HCT116 (cell line): ENCODE data around the gene RAB25. TPM values are rescaled to one million over a fixed set of nuclear protein-coding genes. Genes with fewer than 3 reads are reported as not detected.

ENCODE experiments used
- ATAC-seq: fragments of 200-7000 bp; cut with Tn5 transposase; 2 replicates; pipeline ENCODE4 v1.9.1; 2020; ENCODE audit warnings: mild to moderate bottlenecking, moderate library complexity
- BruUV-seq: library from RNA; stranded (reverse); fragments of 400-500 nt; replicated peaks from 2 replicates; lab custom pipeline; 2021; lab: Mats Ljungman, UMichigan
- CTCF ChIA-PET: fragments of 300-600 bp; sonication (Branson Sonifier 250); formaldehyde crosslinking; loops from one replicate; lab custom pipeline; 2021; ENCODE audit warnings: antibody characterized with exemption; lab: Charles Lee
- POLR2A ChIA-PET: fragments of 300-600, 350-600 bp; sonication (Branson Sonifier 250); formaldehyde crosslinking; loops from one replicate; lab custom pipeline; 2021; ENCODE audit warnings: antibody characterized with exemption; lab: Charles Lee
- RAD21 ChIA-PET, 2 experiments: fragments of 300-600 bp; sonication (Branson Sonifier 250); formaldehyde crosslinking; loops; one replicate each; lab custom pipeline; 2023; ENCODE audit warnings: low total read pairs in 2 of 2; ENCODE audit not compliant: uncharacterized antibody in 2 of 2, unreplicated experiment in 2 of 2, low non-redundant PET in 1 of 2; lab: Charles Lee
- DNase-seq: peaks from one replicate; pipeline ENCODE4 v3.0.0-alpha.2; 2010; ENCODE audit warnings: low read depth, low spot score
- H2AFZ ChIP-seq: fragments of 200-600 bp; shearing (Covaris generic), sonication (generic); 2 replicates; pipeline ENCODE4 v1.6.1; 2017; ENCODE audit warnings: low read depth, mixed run types, mixed read lengths, antibody characterized with exemption, low read length; ENCODE audit not compliant: poor library complexity, severe bottlenecking
- H3K27ac ChIP-seq: 2 replicates; pipeline ENCODE4 v1.5.1; 2012; ENCODE audit warnings: low read depth, low read length
- H3K27me3 ChIP-seq: fragments of 200-600 bp; sonication (generic); 2 replicates; pipeline ENCODE4 v1.6.1; 2016; ENCODE audit warnings: mixed run types, low read length, mixed read lengths; ENCODE audit not compliant: insufficient read depth
- H3K36me3 ChIP-seq, 2 experiments: fragments of 200-500 bp in 1 of 2; fragments of 200-600 bp in 1 of 2; sonication (Bioruptor generic) in 1 of 2; sonication (generic) in 1 of 2; 2 replicates each; pipeline versions ENCODE4 v1.5.1 to v1.6.1; 2014 to 2016; ENCODE audit warnings: low read length in 2 of 2, inconsistent platforms in 1 of 2, mixed read lengths in 1 of 2, mixed run types in 1 of 2; ENCODE audit not compliant: insufficient read depth in 2 of 2, control insufficient read depth in 1 of 2
- H3K4me1 ChIP-seq, 2 experiments: fragments of 200-600 bp in 1 of 2; sonication (generic) in 1 of 2; 2 replicates each; pipeline versions ENCODE4 v1.5.1 to v1.6.1; 2012 to 2017; ENCODE audit warnings: low read length in 2 of 2, inconsistent platforms in 1 of 2, mild to moderate bottlenecking in 1 of 2, mixed read lengths in 1 of 2, mixed run types in 1 of 2, moderate library complexity in 1 of 2; ENCODE audit not compliant: insufficient read depth in 2 of 2, control insufficient read depth in 1 of 2
- H3K4me2 ChIP-seq: fragments of 200-600 bp; sonication (generic); 2 replicates; pipeline ENCODE4 v1.6.1; 2017; ENCODE audit warnings: mixed run types, low read length, mixed read lengths
- H3K4me3 ChIP-seq, 2 experiments: fragments of 200-600 bp in 1 of 2; sonication (generic) in 1 of 2; replicated peaks in 1 of 2; 2 replicates each; pipeline ENCODE4 v1.5.1; 2011 to 2016; ENCODE audit warnings: low read length in 2 of 2, control low read depth in 1 of 2, low read depth in 1 of 2, mild to moderate bottlenecking in 1 of 2, mixed read lengths in 1 of 2, mixed run types in 1 of 2
- H3K79me2 ChIP-seq: fragments of 200-600 bp; sonication (generic); 2 replicates; pipeline ENCODE4 v1.6.1; 2017; ENCODE audit warnings: mild to moderate bottlenecking, mixed run types, low read length, moderate library complexity, mixed read lengths; ENCODE audit not compliant: insufficient read depth
- H3K9ac ChIP-seq: fragments of 200-600 bp; sonication (generic); 2 replicates; pipeline ENCODE4 v1.6.1; 2016; ENCODE audit warnings: low read length, mixed read lengths
- H3K9me2 ChIP-seq: fragments of 200-600 bp; sonication (generic), shearing (Covaris generic); 2 replicates; pipeline ENCODE4 v1.6.1; 2017; ENCODE audit warnings: mixed run types, mild to moderate bottlenecking, moderate library complexity; ENCODE audit not compliant: insufficient read depth
- H3K9me3 ChIP-seq, 2 experiments: fragments of 200-500 bp in 1 of 2; fragments of 200-600 bp in 1 of 2; sonication (Bioruptor generic) in 1 of 2; sonication (generic) in 1 of 2; 2 replicates each; pipeline ENCODE4 v1.6.1; 2014 to 2017; ENCODE audit warnings: low read length in 2 of 2, mixed read lengths in 2 of 2, inconsistent platforms in 1 of 2, low read depth in 1 of 2, mild to moderate bottlenecking in 1 of 2, mixed run types in 1 of 2, moderate library complexity in 1 of 2; ENCODE audit not compliant: control insufficient read depth in 1 of 2, insufficient read depth in 1 of 2
- H4K20me1 ChIP-seq: fragments of 200-600 bp; sonication (generic), shearing (Covaris generic); 2 replicates; pipeline ENCODE4 v1.6.1; 2017; ENCODE audit warnings: mixed run types, mild to moderate bottlenecking, moderate library complexity; ENCODE audit not compliant: insufficient read depth
- EGR1 ChIP-seq: IDR thresholded peaks from 2 replicates; pipeline ENCODE4 v1.6.1; 2012; ENCODE audit warnings: low read depth
- ELF1 ChIP-seq: IDR thresholded peaks from 2 replicates; pipeline ENCODE4 v1.6.1; 2012; ENCODE audit warnings: low read depth, borderline replicate concordance
- EZH2 ChIP-seq: fragments of 200-600 bp; sonication (generic); IDR thresholded peaks from 2 replicates; pipeline ENCODE4 v1.6.1; 2017; ENCODE audit warnings: antibody characterized with exemption, mixed run types
- EZH2phosphoT487 ChIP-seq: fragments of 200-600 bp; IDR thresholded peaks from 2 replicates; pipeline ENCODE4 v1.6.1; 2018; ENCODE audit warnings: antibody characterized with exemption, borderline replicate concordance
- JUND ChIP-seq: IDR thresholded peaks from 2 replicates; pipeline ENCODE4 v1.6.1; 2012
- POLR2AphosphoS5 ChIP-seq: IDR thresholded peaks from 2 replicates; pipeline ENCODE4 v1.6.1; 2011; ENCODE audit warnings: mild to moderate bottlenecking, low read depth, low read length, moderate library complexity
- REST ChIP-seq: IDR thresholded peaks from 2 replicates; pipeline ENCODE4 v1.6.1; 2012; ENCODE audit warnings: low read depth
- SIN3A ChIP-seq: IDR thresholded peaks from 2 replicates; pipeline ENCODE4 v1.6.1; 2012; ENCODE audit warnings: low read depth
- SP1 ChIP-seq: IDR thresholded peaks from 2 replicates; pipeline ENCODE4 v1.6.1; 2012; ENCODE audit warnings: low read depth
- SRF ChIP-seq: IDR thresholded peaks from 2 replicates; pipeline ENCODE4 v1.6.1; 2012; ENCODE audit warnings: low read depth
- TCF7L2 ChIP-seq: IDR thresholded peaks from 2 replicates; pipeline ENCODE4 v1.7.0; 2011; ENCODE audit warnings: borderline replicate concordance, inconsistent platforms; ENCODE audit not compliant: insufficient read depth, insufficient read length; ENCODE audit errors: extremely low read depth
- YY1 ChIP-seq: IDR thresholded peaks from 2 replicates; pipeline ENCODE4 v1.6.1; 2011; ENCODE audit warnings: low read length, low read depth, moderate library complexity, mild to moderate bottlenecking; ENCODE audit not compliant: insufficient replicate concordance; ENCODE audit errors: extremely low read depth
- ZBTB33 ChIP-seq: IDR thresholded peaks from 2 replicates; pipeline ENCODE4 v1.6.1; 2011; ENCODE audit warnings: mild to moderate bottlenecking, low read length, moderate library complexity; ENCODE audit not compliant: insufficient replicate concordance; ENCODE audit errors: extremely low read depth
- ZNF274 ChIP-seq: fragments of 200-500 bp; sonication (Bioruptor generic); IDR thresholded peaks from 2 replicates; pipeline ENCODE4 v1.6.1; 2014; ENCODE audit warnings: mild to moderate bottlenecking, low read depth, low read length, inconsistent platforms
- intact Hi-C: fragments of 100-400 bp; cut with micrococcal nuclease; formaldehyde crosslinking; loops from 2 replicates; pipeline ENCODE4 v1.10.0; 2022
- total RNA-seq: library from RNA; stranded (reverse); gene quantifications from one replicate; pipeline ENCODE4 v1.2.1, GENCODE V29; 2021; ENCODE audit not compliant: unreplicated experiment

RAB25 gene
- total RNA-seq, 1 experiment from 2014 or later: 142 TPM

- Histone ChIP-seq H3K9me3 (no peaks in the 10 kb centered on the region), H4K20me1 (no peaks in the 10 kb centered on the region), H3K27ac (peak overlapping the region; percentile 3), H3K9me2 (no peaks in the 10 kb centered on the region), H2AFZ (no peak overlapping the region), H3K4me1 (peaks cover 69 to 96% of the 10 kb centered on the region in 2 experiments), H3K9ac (peak overlapping the region; percentile 34), H3K27me3 (no peaks in the 10 kb centered on the region), H3K4me2 (peak overlapping the region; percentile 57), H3K79me2 (0 out of 2 replicates have a peak, but pooled peaks cover 3% of the 10 kb centered on the region), H3K4me3 (no peak overlapping the region), H3K36me3 (no peaks in the 10 kb centered on the region)
- no peak for TF ChIP-seq JUND
- TF ChIP-seq SRF: no peak
- no peak for TF ChIP-seq TCF7L2
- TF ChIP-seq ZNF274: no peak
- no peak for TF ChIP-seq EZH2phosphoT487
- no peak for TF ChIP-seq SIN3A
- TF ChIP-seq YY1: no peak
- TF ChIP-seq POLR2AphosphoS5: no peak
- TF ChIP-seq EGR1: no peak
- TF ChIP-seq ZBTB33: no peak
- TF ChIP-seq EZH2: no peak
- TF ChIP-seq REST: no peak
- no peak for TF ChIP-seq ELF1
- no peak for TF ChIP-seq SP1
- CTCF ChIA-PET: interaction anchor here (1.0 to 7.6 kb wide), 4 partner anchors 13 to 29 kb away, joined by 3 to 189 read pairs (median 5); no protein-coding TSS in a partner anchor
- intact Hi-C loops: loop anchor here (1.0 kb wide), 1 partner anchor 30 kb away; no protein-coding TSS in a partner anchor
- POLR2A ChIA-PET: interaction anchor here (1.8 to 6.4 kb wide), 3 partner anchors 14 to 29 kb away, joined by 7 to 56 read pairs (median 25); partner anchors contain the start of gene LMNA
- ATAC-seq: no peak
- DNase-seq: no peak
- BruUV-seq: no TSS peak
- RAD21 ChIA-PET: interaction anchor here (0.6 to 6.2 kb wide), 5 partner anchors 22 to 129 kb away, joined by 3 to 43 read pairs (median 4); no protein-coding TSS in a partner anchor
These were observed 39.4 kb downstream of the RAB25 start for GRCh38 chr1:156100205-156100995.
